ENCODE measurements around the gene NUDT5.

NUDT5 gene

DNA sequence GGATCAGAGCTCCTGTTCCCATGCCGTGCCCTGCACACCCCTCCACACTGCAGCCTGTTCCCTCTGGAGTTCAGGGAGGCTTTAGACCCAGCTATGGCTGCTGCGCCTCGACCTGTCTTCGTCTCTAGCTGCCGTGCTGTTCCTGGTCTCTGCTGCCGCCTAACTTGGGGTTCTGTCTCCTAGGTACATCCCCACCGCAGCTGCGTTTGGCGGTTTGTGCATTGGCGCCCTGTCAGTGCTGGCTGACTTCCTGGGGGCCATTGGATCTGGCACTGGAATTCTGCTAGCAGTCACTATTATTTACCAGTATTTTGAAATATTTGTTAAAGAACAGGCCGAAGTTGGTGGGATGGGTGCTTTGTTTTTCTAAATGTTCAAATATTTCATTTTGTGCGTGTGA lies 31.6 kb downstream of the NUDT5 start:
- DNase-seq (ENCODE audit: low spot score) = no peak

DNA sequence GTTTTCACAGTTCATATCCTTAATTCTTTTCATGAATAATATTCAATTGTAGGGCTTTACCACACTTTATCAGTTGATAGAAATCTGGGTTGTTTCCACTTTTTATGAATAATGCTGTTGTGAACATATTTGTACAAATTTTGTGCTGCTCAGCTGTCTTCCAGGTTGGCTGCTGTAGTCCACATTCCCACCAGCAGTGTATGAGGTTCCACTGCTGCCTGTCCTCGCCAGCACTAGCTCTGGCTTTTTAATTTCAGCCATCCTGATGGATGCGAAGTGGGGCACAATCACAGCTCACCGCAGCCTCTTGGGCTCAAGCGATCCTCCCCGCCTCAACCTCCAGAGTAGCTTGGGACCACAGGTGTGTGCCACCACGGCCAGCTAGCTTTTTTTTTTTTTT lies 32.8 kb downstream of the NUDT5 start:
- DNase-seq (ENCODE audit: low spot score) = no peak

DNA sequence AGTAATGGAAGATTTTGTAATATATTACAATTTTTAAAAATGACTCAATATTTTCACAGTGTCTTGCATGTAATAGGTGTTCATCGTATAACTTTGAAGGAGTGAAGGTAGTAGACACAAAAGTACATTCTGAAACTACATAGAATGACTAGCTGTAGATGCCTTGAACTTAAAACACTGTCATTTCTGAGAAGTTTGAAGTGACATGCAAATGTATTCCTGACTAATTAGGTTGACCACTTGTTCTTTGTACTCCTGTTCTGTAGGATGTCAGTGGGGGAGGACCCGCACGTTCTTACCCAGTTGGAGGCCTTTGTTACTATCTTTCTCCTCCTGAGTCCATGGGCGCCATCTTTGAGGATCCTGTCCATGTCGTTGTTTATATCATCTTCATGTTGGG lies 35.0 kb downstream of the NUDT5 start:
- no peak for DNase-seq (ENCODE audit: low spot score)

DNA sequence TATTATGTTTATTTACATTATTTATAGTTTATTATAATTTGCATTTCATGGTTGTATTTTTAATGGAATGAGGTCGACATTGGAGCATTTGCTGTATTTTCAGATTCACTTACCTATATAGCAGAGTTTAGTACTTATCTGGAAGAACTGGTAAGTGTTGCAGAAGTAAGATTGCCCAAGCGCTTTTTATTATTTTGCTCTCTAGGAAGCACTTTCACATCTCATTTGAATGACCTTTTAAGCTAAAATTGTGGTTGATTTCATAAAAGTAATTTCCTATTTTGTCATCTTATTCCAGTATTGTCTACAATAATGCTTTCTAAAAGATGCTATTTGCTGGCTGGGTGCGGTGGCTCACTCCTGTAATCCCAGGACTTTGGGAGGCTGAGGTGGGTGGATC lies 37.6 kb downstream of the NUDT5 start:
- no peak for DNase-seq (ENCODE audit: low spot score)

DNA sequence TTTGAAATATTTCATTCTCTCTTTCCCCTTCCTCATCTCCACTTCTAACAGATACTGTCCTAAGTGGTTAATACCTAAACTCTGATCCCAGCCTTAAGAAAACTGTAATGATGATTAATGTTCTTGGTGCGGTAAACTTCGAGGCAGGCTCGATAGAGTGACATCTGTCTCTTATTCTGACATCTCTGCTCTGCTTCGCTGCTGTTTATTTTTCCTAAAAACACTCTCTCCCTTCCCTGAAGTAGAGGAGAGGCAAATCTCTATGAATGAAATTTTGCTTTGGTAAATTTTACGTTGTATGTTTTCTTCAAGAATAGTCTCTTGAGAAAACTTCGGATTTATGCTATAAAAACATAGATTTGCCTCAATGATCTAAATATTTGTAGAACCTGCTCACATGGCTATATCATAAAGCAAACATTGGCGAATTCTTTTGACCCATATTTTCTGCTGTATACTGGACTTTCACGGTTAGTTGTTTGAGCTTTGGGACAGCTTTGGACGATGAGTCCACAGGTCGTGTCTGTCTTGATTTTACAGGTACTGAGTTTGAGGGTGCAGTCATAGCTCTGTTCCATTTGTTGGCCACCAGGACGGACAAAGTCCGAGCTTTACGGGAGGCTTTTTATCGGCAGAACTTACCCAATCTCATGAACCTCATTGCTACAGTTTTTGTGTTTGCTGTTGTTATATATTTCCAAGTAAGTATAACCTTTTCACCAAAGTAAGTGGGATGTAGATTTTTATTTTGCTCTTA lies 39.1 kb downstream of the NUDT5 start:
- DNase-seq (ENCODE audit: low spot score) = peak; percentile 50

DNA sequence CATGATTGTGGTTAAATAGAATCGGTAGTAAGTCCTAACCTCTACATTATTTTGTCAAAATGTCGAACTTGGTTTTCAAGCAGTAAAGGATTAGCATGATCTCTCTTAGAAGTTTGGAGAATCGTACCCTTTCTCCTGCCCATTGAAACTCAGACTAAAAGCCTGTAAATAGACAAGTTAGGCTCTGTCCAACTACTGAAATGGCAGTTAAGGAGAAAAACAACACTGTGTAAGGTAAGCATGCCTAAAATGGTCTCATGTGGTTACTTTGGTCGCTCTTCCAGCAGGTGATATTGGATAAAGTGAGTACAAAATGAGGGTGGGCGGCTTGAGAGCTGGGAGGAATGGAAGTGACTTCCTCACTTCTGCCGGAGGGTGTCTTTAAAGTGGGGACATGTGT lies 41.2 kb downstream of the NUDT5 start:
- no peak for DNase-seq (ENCODE audit: low spot score)

DNA sequence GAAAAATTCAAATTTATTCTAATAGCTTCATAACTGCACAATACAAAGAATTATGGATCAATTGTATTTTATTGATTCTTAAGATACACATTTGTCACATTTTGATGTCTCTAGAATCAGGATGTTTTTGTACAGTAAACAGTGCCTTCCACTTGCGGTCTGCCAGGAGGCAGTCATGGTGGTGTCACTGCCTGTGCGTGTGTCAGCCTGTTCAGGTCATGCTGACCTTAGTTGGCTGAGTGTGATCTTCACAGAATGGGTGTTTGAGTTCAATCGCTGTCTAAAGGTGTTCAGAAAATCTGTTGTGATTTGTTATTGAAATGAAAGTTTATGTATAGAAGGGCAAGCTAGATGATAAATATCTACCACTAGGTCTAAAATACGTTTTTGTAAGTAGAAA lies 45.5 kb downstream of the NUDT5 start:
- DNase-seq (ENCODE audit: low spot score) = no peak

DNA sequence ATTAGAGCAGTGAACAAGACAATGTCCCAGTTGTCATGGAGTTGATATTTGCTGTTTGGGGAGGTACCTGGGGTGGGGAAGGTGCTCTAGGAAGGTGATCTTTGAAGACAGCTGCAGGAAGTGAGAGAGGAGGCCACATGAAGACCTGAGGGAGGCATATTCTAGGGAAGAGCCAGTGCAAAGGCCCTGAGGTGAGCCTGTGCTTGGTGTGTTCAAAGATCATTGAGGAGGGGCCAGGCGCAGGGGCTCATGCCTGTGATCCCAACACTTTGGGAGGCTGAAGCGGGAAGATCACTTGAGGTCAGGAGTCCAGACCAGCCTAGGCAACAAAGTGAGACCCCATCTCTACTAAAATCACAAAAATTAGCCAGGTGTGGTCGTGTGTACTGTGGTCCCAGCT lies 51.2 kb downstream of the NUDT5 start:
- no peak for DNase-seq (ENCODE audit: low spot score)

DNA sequence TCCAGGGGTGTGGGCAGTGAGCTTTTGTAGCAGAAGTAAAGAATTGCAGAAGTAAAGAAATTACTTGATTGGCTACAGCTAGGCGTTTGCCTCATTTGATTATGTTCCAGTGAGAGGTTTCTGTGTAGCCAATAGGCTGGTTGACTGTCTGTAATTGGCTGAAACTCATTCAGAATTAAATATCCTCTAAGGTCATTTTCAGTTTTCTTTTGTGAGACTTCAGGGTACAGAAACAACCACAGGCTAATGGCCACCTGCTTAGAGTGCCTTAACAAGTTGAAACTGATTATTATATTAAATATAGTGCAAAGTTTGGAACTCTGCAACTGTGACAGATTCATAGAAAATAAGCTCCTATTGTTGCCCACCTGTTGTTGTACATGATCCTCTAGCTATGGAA lies 55.7 kb downstream of the NUDT5 start:
- DNase-seq (ENCODE audit: low spot score) = no peak

DNA sequence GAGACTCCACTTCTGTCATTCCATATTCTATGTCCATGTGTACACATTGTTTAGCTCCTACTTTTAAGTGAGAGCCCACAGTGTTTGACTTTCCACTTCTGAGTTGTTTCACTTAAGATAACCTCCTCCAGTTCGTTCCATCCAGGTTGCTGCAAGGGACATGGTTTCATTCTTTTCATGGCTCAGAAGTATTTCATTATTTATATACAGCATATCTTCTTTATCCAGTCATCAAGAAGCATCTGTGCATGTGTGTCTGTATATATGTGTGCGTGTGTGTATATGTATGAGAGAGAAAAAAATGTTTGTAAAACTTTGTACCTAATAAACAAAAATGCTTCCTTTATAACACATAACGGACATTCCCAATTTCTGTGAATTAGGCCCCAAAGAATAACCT lies 60.1 kb downstream of the NUDT5 start:
- DNase-seq (ENCODE audit: low spot score) = no peak

DNA sequence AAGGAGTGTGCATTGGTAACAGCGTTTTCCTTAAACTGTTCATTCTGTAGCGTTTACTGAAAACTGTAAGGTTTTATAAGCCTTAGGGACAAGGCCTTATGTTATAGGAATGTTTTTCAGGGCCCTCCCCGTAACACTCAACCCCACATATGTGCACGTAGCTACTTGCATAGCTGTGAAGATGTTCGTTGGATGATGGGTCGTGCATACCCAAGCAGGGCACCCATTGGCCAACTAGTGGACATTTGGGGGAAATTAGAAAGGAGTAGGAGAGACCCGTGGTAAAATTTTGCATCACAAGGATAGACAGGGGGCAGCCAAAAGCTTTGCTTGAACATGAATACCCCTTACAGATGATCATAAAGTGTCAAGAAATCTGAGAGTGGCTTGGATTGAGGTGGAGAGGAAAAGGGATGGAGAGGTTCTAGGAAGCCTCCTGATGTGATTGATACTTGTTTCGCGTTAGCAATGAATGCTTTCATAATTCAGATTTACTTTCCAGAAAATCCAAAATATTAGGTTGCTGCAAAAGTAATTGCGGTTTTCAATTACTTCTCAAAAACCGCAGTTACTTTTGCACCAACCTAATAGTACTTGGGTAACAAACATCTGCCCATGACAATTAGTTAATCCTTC lies 65.3 kb downstream of the NUDT5 start:
- DNase-seq (ENCODE audit: low spot score) = peak; percentile 67

DNA sequence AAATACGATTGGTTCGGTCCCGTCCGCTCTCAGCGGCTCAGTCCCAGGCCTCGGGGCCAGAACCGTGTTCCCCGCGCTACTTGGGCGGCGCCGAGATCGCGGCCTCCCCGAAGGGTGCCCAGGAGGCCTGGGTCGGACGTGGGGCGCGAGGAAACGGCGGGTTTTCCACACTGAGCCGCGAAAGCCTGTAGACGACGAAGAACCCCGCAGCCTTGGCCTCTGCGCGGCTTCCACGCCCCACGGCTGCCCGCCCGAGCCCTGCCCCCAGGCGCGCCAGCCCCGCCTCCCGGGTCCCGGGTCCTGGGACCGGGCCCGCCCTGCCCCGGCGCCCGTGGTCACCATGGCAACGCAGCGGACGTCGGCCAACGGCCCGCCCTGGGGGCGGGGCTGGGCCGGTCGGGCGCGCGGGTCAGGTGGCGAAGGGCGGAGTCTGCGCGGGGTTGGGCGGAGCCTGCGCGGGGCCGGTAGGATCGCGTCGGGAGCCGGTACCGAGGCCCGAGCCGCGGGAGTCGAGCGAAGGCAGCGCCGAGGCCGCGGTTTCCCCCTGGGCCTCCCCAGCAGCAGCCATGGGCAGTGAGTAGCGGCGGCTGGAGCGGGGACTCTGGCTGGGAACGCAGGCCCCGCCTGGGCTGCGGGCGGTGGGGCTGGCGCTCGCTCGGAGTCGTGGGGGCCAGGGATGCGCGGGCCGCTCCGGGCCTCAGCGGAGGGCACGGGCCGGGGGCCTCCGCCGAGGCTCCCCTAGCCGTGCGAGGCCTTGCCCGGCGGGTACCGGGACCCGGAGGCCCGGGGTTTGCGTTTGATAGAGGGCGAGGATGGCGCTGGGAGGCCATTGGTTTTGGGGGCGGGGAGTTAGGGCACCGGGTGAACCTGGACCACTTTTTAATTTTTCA lies 66.2 kb downstream of the NUDT5 start, which contains the start of gene SEC61A2:
SEC61A2 (plus strand) TSS at position 456 of the 890 bp plus-strand sequence; CDS start at position 567, 111 bp downstream.
- DNase-seq (ENCODE audit: low spot score) = peak; percentile 97

DNA sequence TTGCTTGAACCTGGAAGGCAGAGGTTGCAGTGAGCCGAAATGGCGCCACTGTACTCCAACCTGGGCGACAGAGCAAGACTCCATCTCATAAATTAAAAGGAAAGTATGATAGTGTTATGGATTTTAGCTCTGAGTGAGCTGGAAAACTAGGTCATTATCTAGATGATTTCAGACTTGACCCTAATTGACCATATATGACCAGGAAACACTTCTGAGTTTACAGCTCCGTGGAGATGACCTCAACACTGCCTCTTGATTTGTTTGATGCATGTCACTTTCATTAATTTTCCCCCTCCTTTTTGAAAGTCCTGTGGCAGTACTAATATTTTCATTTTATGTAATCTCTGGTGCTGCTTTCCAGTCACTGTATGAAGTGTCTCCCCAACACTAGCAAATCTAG lies 74.0 kb downstream of the NUDT5 start:
- no peak for DNase-seq (ENCODE audit: low spot score)
